ENCODE measurements around the gene KIF3C. TPM values are rescaled to one million over a fixed set of nuclear protein-coding genes. Genes with fewer than 3 reads are reported as not detected.
"Not testable (repeated sequence)": the region's sequence is repeated elsewhere in the genome, so short reads cannot be mapped to it uniquely, and the experiment has no call there.

KIF3C gene
- total RNA-seq, 1 donor from 2014 or later: 94.2 TPM

DNA sequence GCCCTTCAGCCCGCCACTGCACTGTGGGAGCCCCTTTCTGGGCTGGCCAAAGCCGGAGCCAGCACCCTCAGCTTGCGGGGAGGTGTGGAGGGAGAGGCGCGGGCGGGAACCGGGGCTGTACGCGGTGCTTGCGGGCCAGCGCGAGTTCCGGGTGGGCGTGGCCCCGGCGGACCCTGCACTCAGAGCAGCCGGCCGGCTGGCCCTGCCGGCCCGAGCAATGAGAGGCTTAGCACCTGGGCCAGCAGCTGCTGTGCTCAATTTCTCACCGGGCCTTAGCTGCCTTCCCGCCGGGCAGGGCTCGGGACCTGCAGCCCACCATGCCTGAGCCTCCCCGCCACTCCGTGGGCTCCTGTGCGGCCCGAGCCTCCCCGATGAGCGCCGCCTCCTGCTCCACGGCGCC is 66.9 kb downstream of the KIF3C start:
- not testable (repeated sequence) for DNase-seq

DNA sequence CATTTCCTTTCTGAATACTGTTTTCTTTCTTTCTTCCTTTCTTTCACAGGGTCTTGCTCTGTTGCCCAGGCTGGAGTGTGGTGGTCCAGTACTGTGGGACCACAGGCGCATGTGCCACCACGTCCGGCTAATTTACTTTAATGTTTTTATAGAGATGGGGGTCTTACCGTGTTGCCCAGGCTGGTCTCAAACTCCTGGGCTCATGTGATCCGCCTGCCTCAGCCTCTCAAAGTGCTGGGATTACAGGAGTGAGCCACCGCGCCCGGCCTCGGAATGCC is 68.7 kb downstream of the KIF3C start:
- DNase-seq: not testable (repeated sequence)

DNA sequence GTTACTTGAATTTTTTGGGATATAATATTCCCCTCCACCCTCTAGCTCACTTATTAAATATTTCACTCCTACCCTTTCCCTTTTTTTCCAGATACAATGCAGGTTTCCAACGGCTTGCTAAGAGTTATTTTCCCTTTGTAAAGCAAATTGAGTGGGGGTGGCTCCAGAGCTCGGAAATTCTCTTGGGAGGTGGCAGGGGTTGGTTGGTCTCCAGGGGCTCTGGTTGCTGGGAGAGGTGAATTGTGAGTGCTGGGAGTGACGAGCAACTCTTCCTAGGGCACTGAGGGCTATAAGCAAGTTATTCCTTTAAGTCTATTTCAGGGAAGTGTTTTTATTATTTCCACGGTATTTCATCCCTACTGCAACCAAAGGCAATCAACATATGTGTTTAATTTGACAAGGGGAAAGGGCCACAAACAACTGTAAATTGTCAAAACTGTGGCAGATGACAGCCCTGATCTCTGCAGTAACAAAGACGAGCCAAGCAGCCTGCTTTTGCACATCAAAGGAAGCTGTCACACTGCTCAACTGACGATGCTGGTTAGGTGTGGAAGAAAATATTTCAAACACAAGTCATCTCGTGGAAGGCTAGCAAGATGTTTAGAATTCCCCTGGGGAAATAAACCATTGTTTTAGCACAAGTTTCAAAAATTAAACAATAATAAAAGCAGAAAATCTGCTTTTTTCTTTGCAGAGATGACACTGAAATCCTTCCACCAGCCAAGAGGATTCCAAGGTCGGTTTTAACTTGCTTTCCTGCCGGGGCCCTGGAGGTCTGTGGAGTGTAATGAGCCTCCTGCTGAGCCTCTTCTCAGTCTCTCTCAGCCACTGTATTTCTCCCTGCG is 69.2 kb downstream of the KIF3C start:
- DNase-seq: no peak

DNA sequence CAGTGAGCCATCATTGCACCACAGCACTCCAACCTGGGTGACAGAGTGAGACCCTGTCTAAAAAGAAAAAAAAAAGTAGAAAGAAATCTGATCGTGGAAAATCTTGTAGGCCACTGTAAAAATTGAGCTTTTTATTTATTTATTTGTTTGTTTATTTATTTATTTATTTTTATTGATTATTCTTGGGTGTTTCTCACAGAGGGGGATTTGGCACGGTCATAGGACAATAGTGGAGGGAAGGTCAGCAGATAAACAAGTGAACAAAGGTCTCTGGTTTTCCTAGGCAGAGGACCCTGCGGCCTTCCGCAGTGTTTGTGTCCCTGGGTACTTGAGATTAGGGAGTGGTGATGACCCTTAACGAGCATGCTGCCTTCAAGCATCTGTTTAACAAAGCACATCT is 72.7 kb downstream of the KIF3C start:
- not testable (repeated sequence) for DNase-seq

DNA sequence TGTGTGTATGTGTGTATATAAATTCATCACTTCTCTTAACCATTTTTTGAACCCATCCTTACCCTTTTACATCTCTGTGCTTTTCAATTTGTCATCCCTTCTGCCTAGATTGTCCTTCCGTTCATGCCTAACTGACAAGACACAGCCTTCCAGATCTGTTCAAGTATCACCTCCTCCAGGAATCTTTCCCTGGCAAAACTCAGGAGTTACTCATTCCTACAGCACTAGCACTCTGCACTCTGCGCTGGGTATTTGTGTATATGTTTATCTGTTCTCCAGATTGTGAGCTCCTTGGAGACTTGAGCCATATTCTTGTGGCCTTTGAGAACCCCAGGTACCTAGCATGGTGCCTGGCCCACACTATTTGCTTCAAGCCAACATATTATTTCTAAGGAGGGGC is 77.2 kb downstream of the KIF3C start:
- DNase-seq: no peak

DNA sequence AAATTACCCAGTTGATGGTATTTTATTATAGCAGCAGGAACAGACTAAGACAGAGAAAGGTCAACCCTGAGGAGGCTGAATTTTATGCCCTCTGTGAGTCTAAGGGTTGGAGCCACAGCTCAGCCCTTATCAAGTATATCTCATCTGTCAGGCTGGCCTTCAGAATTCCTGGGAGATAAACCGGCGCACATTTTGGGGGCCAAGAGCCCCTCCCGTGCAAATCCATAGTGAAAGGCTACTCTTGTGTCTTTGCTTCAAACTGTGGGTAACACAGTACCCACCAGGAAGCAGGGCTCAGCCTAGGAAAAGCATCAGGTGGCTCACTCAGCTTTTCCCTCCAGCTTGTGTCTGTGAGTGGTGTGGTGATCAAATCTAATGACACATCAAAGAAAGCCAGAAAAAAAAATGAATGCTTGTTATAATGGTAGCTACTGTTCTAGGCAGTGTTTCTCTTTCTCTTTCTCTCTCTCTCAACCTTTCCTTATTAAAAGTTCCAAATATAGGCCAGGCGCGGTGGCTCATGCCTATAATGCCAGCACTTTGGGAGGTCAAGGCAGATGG is 79.0 kb downstream of the KIF3C start:
- DNase-seq: no peak

DNA sequence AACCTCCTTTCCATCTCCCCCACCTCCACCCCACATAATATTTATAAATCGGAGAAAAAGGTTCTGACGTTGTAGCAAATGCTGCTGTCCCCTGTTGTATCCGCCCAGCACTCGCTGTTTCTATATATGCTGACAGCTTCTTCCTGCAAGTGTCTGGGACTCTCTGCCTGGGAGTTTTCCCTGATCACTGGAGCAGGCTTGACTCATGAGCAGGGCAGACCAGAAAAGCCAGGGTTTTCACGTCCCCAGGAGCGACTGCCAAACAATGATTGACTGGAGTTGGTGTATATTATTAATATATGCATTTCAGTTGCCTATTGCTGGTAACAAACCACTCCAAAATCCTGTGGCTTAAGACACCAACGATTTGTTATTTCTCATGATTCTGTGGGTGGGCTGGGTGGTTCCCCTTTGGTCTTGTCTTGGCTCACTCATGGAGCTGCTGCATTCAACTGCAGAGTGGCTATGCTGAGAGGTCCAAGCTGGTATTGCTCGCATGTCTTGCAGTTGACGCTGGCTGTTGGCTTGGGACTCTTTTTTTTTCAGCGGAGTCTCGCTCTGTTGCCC is 82.8 kb downstream of the KIF3C start:
- DNase-seq: no peak

DNA sequence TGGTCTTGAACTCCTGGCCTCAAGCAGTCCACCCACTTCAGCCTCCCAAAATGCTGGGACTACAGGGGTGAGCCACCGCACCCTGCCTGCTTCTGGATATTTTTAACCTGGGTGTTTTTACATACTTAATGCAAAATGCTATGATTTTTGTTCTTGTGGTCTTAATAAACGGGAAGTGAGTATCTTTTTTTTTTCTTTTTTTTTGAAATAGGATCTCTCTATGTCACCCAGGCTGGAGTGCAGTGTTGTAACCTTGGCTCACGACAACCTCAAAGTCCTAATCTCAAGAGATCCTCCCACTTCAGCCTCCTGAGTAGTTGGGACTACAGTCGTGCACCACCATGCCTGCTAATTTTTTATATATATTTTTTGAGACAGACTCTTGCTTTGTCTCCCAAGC is 84.8 kb downstream of the KIF3C start:
- no peak for DNase-seq

DNA sequence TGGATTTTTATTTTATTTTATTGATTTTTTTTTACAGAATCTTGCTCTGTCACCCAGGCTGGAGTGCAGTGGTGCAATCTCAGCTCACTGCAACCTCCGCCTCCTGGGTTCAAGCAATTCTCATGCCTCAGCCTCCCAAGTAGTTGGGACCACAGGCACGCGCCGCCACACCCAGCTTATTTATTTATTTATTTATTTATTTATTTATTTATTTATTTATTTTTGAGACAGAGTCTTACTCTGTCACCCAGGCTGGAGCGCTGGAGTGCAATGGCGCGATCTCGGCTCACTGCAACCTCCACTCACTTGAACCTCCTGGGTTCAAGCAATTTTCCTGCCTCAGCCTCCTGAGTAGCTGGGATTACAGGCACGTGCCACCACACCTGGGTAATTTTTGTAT is 86.0 kb downstream of the KIF3C start:
- DNase-seq: not testable (repeated sequence)

DNA sequence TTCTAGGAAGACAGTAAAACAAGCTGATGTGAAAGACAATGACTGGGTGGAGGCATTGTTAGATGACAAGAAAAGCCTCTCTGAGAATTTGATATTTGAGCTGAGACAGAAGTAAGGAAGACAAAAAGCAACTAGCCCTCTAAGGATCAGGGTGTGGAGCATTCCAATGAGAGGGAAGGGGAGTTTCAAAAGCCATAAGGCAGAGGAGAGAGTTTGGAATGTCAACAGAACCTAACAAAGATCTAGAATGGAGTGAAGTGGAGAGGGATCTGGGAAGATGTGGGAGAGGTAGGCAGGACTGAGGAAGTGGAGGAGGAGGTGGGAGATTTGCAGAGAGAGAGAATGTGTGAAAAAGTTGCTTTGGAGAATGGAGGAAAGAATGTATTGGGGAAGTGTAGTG is 86.7 kb downstream of the KIF3C start:
- DNase-seq: no peak

DNA sequence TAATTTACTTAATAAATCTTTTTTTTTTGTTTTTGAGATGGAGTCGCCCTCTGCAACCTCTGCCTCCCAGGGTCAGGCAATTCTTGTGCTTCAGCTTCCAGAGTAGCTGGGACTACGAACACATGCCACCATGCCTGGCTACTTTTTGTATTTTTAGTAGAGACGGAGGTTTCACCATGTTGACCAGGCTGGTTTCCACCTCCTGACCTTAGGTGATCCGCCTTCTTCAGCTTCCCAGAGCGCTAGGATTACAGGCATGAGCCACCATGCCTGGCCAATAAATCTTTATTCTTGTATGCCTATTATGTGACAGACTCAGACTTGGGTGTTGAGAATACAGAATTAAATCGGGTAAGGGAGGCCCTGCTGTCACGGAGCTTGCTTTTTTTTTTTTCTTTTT is 87.3 kb downstream of the KIF3C start:
- no peak for DNase-seq

DNA sequence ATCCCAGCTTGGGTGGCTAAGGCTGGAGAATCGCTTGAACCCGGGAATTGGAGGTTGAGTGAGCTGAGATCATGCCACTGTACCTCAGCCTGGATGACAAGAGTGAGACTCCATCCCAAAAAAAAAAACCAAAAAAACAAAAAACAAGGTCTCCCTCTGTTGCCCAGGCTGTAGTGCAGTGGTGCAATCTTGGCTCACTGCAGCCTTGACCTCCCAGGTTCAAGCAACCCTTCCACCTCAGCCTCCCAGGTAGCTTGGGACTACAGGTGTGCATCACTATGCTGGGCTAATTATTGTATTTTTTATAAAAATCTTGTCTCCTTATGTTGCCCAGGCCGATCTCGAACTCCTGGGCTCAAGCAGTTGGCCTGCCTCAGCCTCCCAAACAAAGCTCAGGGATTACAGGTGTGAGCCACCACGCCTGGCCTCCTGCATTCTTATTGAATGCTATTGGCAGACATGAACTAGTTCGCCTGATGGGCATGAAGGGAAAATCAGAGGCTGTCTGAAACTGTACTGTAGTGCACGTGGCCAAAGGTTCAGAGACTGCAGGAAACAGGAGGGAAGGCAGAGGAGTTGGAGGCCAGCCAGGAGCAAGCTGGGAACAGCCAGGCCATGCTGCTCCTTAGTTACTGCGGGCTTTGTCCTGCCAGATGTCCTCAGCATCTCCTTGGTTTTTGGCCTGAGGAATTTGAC is 88.0 kb downstream of the KIF3C start:
- no peak for DNase-seq

DNA sequence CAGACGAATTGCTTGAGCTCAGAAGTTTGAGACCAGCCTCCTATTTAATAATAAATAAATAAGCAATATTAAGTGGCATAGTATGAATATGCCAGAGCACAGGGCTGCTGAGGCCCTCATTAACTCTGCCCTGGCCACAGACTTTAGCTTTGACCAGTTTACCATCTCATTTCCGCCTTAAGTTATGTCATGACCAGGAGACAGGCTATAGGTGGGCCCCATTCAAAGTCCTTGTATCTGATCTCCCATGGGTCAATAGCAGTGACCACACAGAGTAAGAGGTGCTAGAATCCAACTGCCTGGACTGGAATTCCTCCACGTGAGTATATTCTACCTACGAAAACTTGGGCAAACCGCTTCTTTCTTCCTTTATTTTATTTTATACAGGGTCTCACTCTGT is 90.6 kb downstream of the KIF3C start:
- no peak for DNase-seq

DNA sequence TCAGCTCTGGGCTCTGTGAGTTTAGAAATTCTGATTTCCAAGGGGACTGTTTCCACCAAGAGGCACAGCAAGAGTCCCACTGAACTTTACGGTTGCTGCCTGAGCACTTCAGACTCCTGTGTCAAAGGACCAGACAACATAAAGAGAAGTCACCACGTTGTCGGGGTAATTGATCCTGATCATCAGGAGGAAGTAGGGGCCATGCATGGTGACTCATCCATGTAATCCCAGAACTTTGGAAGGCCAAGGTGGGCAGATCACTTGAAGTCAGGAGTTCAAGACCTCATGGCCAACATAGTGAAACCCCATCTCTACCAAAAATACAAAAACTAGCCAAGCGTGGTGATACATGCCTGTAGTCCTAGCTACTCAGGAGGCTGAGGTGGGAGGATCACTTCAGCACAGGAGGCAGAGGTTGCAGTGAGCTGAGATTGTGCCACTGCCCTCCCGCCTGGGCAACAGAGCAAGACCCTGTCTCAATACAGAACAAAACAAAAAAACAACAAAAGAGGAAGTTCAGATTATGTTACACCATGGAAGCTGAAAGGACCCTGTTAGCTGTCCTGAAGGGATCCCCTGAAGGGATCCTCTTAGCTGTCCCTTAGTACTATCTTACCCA is 94.6 kb downstream of the KIF3C start:
- no peak for DNase-seq

DNA sequence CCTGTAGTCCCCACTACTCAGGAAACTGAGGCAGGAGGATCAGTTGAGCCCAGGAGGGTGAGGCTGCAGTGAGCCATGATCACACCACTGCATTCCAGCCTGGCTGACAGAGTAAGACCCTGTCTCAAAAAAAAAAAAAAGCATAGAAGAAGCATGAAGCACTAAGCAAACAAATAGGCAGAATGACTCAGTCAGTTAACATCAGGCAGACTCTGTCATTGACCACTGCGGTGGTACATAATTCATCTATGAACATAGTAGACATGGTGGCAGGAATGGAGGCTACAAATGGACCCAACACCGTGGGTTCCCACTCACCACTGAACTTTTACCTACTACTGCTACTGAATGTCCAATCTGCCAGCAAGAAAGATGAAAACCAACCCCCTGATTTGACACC is 96.4 kb downstream of the KIF3C start:
- no peak for DNase-seq

DNA sequence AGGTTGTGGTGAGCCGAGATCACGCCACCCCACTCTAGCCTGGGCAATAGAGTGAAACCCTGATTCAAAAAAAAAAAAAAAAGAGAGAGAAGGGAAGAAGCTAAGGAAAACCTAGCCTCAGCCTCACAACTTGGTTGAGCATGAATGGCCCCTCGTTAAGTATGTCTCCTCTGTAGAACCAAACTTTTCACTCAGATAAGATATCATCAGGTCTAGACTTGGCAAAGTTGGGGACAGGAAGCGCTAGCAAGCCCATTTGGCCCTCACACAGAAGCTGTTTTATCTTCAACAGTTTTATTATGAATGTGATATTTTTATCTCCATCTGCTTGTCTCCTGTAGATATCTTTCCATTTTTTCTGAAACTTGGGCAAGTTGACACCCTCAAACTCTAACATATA is 100.5 kb downstream of the KIF3C start:
- DNase-seq: no peak

DNA sequence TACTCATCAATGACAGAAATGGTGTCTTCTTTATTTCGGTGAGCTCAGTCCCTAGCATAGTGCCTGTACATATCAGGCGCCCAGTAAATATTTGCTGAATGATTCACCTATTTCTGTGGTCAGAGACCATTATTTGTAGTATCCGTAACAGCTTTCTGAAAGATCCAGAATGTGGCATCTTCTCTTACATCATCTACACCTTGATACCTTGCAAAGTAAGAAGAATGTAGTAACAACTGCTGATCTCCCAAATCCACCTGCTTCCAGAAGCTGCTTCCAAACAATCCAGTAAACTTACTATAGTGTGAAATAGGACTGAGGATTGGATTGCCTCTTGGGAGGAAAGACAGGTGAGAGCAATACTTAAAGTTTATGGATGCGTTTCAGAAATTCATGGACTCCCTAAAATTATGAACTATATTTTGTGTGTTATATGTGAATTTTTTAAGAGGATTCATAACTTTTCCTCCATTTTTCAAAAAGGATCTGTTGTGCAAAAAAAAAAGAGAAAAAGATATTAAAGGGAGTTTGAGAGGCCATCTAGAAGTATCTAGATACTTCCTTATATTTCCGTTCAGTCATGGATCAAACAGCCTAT is 103.1 kb downstream of the KIF3C start:
- DNase-seq: no peak

DNA sequence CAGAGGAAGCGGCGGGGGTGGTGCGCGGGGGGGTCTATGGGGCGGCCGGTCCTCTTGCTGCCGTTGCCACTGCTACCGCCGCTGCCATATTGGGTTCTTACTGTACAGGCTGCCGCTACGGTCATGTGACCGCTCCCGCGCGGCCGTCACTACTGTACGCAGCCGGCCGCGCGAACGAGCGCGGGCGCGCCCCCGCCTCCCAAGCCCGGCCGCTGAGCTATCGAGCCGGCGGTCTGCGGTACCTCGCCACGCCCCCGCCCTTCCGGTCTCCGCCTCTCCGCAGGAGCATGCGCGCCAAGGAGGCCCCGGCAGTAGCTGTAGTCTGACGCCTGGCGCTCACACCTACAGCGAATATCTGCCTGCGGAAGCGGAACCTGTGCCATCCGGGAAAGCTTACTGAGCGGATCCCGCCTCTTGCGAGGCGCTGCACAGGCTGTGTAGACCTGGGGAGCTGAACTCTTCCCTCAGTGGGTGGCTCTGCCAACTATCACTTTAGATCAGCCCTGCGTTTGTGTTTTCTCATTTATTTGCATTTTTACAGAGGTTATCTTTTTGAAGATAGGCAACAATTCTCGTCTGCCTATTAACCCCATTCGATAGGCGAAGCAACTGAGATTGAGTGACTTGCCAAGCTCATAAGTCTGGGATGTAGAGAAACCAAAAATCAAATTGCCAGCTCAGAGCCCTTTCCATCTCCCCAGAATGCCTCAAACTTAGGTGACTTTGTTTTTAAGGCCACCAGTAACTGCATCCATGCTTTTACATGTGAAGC is 103.8 kb downstream of the KIF3C start, which contains the start of gene ASXL2:
ASXL2 (minus strand) TSS at position 127 of the 772 bp plus-strand sequence. CDS start 265 bp downstream, outside the sequence.
- DNase-seq: peak; percentile 96

DNA sequence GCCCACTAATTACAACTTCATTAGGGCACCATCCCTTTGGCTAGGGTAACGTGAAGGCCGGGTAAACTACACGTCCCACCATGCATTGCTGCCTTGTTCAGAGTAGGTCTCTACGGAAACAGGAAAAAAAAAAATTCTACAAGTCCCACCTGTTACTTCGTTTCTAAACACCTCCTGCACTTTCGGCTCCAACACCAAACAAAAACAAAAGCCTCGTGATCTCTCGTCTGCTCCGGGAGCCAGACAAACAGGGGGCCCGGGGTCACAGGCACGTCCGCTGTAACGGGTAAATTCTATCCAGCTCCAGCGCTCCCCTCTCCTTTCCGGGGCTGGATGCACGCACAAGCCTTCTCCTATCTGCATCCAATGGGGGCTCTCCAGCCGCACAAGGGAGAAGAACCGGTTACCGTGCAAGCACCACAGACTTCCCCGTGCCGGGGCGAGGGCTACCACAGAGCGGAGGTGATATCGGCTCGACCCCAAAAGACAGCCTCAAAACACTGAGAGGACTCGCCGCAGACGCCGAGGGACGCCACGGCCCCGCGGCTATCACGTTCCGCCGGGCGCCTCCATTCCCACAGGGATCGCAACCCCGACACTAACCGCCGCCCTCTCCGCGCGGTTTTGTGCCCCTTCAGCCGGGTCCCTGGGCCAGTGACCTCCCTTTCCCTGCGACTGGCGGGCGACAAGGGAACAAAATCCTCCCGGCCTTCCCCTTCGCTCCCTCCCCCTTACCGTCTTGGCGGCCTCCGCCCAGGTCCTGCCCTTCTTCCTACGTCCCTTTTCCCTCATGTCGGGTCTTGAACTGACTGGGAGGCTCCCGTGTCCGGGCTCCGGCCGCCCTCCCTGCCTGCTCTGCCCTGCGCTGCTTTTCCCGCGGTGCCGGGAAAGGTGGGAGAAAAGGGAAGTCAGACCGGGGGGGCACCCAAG is 104.6 kb downstream of the KIF3C start:
- peak; percentile 62 for DNase-seq

Data from occipital lobe (tissue), 2 donors.